T-helper 2 cell treated with Interferon-gamma antibody and Interleukin-4, amounts not matched to agents 100 ng/mL and 5 ng/mL, for 36 hours (primary cell): ENCODE measurements around the gene IER2. TPM values are rescaled to one million over a fixed set of nuclear protein-coding genes. Genes with fewer than 3 reads are reported as not detected.

ENCODE experiments used
- intact Hi-C: fragments of 100-400 bp; cut with micrococcal nuclease; formaldehyde crosslinking; loops from one replicate; pipeline ENCODE4 v1.15.1; 2023
- total RNA-seq: library from RNA; stranded (reverse); gene quantifications from 2 replicates; pipeline ENCODE4 v1.2.3, GENCODE V29; 2022

The IER2 gene, protein sequence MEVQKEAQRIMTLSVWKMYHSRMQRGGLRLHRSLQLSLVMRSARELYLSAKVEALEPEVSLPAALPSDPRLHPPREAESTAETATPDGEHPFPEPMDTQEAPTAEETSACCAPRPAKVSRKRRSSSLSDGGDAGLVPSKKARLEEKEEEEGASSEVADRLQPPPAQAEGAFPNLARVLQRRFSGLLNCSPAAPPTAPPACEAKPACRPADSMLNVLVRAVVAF
- total RNA-seq, result 179 and 188 TPM in 2 replicates

DNA sequence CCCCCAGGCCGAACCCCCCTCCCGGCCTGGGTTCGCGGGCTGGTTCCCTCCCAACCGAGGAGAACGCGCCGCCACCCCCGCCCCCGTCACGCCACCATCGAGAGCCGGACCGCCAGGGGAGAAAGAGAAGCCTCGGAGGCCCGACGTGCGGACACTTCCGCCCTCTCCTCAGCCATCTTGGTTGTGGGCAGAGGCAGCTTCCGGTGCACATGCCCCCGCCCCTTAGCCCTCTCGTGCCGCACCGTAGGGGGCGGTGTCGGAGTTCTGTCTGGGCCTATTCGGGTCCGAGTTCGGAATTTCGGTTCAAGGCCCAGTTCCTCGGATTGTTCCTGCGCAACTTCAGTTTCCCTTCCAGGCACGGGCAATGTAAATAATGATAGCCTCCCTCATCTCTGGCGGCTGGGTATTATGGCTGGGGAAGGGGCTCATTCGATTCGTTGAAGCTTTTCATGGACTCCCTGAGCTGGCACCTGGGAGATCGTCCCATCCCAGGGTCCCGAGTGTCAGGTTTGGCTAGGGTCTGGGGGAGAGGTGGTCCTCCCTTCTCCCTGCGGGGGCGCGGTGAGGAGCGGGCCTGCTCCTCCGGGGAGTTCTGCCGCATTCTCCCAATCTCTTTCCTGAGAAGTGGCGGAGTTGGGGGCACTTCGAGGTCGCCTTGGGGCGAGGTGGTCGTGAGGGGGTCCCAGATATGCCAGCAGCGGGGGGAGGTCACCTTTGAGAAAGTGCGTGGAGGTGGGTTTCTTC is at the start of gene IER2, which contains the start of gene STX10:
TSS of gene IER2 (plus strand) at position 225 of the 744 bp plus-strand sequence. CDS start 2,776 bp downstream, outside the sequence.
TSS of gene STX10 (minus strand) at position 189 of the 744 bp plus-strand sequence. CDS start 202 bp downstream, outside the sequence.
- intact Hi-C loops, result loop anchor here (1.0 to 5.0 kb wide), 8 partner anchors 18 to 930 kb away; partner anchors contain the start of genes CALR, JUNB and ZSWIM4

DNA sequence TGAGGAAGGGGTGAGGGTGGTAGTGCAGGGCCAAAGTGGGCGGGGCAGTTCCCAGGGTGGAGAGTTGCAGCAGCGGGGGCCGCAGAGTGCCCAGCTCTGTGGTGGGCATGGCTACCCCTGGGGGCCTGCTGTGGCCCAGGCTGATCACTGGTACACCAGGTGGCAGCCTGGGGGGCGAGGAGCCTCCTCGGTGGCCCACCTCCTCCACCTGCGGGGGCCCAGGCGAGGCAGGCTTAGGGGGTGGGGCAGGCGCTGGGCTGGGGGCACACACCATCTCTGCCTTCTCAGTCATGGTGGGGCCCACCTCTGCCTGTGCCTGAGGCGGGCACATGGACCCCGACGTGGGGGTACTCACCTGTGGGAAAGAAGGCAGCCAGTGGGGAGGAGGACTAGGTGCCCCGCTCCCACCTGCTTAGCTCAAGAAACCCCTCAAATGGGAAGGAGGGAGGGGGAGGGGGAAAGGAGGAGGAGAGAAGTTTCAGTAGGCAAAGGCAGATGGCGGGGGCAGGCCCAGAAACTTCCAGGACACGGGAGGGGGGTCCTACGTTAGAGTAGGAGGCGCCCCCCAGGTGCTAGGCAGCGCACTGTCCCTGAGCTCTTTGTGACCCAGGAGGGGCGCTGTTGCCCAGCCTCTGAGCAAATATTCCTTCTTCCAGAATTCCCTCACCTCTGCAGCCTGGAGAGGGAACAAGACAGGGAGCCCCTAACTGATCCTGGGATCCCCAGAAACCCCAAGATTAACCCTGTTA is 49.2 kb upstream of the IER2 start:
- intact Hi-C loops, result loop anchor here (2.0 kb wide), 1 partner anchor 16 kb away; the partner anchor contains the start of gene TRMT1

DNA sequence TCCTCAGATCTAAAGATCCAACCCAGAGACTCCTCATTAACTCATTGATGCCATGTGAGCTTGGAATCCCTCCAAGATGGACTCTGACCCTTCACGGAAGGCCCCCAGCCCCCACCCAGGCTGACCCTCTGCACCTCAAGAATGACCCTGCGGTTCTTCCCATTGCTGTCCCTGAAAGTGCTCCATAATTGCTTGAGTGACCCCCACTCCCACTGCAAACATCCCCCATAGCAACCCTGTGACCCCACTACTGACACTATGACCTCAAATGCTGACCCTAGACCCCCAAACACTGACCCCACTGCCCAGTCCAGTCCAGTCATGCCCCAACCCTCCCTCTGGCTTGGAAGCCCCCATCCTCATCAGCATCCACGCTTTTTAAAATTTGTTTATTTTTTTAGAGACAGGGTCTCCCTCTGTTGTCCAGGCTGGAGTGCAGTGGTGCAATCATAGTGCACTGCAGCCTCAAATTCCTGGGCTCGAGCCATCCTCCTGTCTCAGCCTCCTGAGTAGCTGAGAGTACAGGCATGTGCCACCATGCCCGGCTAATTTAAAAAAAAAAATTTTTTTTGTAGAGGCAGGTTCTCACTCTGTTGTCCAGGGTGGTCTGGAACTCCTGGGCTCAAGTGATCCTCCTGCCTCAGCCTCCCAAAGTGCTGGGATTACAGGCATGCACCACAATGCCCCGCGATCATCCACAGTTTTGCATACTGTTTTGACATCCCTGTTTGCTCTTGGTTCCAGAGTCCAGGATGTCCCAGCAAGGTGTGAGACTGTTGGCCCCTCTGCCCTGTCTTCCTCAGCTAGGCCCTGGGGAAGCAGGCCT is 48.4 kb upstream of the IER2 start:
- intact Hi-C loops, result loop anchor here (2.0 kb wide), 1 partner anchor 15 kb away; the partner anchor contains the start of gene TRMT1

DNA sequence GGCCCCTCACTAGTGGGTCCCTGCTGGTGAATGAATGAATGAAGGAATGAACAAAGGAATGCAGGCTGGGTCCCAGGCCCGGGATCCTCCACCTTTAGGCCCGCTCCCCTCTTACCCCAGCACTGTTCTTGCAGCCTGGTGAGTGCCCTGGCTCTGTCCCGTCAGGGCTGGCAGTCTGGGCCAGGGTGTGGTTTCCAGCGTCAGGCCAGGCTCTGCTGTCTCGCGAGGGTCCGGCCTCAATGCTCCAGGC is 47.9 kb upstream of the IER2 start:
- intact Hi-C loops, result no loop called here

DNA sequence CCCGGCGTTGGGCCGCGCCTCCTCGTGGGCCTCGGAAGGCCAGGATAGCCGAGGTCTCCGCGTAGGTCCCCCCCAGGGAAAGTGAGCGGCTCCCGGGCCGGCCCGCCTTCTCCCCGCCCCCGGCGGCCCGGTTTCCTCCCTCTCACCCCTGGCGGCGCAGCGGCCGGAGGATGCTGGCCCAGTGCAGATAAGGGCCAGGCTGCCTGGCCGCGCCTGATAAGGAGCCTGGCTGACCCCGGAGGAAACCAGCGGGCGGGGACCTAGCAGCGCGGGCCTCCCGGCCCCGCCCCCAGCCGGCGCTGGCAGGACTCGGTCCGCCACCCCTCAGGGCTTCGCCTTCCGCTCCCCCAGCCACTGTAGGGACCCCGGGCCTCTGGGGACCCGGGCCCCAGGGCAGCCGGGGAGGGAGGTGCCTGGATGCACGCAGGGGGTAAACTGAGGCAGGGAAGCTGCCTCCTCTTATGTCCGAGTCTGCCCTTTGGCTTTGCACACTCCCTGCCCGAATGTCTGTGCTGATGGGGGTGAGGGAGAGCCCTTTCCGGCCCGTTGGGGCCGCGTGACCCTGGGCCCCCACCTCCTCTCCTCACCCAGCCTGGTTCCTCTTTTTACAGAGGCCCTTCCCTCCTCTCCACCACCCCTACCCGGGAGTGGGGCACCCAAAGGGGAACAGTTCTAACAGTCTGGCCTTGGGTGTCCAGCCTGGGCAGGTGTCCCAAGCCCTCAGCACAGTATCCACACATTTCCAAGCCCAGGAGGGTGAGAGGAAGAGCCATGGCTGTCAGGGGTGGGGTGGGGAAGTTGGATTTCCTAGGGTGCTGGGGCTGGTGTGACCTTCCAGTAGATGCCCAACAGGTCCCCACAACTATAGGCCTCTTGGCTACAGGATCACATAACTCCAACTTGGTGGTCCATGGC is 47.3 kb upstream of the IER2 start, which contains the start of gene LYL1:
TSS of gene LYL1 (minus strand) at position 193 of the 915 bp plus-strand sequence. CDS start 1,687 bp downstream, outside the sequence.
- intact Hi-C loops, result no loop called here

DNA sequence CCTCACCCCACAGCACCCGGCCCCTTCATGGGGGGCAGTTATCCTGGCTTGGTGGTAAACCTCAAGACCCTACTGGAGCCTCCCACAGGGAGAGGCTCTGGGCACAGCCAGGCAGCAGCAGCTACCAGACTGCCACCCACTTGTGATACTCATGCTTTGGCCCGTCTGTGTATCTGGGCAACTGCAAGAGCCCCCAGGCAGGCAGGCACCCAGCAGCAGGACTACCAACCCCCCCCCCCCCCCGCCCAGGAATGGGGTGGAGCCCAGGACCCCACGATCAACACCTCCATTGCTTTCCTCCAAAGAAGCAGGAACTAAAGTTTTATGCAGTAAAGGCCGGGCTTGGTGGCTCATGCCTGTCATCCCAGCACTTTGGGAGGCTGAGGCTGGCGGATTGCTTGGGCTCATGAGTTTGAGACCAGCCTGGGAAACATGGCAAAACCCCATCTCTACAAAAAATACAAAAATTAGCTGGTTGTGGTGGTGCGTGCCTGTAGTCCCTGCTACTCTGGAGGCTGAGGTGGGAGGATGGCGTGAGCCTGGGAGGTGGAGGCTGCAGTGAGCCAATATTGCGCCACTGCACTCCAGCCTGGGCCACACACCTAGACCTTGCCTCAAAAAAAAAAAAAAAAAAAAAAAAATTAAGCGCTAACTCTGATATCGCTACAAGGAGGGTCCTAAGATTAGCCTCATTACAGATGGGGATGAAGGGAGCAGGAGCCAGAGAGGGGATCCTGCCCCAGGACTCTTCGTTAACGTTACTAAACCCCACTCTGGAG is 46.4 kb upstream of the IER2 start:
- intact Hi-C loops, result no loop called here

DNA sequence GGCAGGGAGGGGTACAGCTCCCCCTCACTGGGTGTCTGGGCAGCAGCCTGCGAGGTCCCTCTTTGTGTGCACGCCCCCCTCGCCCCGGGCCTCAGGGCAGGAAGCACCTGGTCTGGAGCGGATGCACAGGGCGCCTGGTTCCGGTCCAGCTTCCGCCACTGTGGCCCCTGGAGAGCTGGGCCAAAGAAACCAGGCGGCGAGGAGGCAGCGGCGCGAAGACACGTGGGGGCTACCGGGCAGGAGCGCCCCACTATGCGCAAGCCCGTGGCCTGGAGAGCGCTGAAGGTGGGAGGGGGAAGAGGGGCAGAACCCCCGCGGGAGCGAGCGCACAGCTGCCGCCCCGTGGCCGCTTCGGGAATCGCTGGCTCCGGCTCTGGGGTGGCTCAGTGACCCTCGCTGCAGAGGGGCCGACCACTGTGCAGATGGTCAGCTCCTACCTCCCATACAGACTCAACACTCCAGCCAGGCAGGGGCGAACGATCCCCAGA is 45.8 kb upstream of the IER2 start:
- intact Hi-C loops, result no loop called here

DNA sequence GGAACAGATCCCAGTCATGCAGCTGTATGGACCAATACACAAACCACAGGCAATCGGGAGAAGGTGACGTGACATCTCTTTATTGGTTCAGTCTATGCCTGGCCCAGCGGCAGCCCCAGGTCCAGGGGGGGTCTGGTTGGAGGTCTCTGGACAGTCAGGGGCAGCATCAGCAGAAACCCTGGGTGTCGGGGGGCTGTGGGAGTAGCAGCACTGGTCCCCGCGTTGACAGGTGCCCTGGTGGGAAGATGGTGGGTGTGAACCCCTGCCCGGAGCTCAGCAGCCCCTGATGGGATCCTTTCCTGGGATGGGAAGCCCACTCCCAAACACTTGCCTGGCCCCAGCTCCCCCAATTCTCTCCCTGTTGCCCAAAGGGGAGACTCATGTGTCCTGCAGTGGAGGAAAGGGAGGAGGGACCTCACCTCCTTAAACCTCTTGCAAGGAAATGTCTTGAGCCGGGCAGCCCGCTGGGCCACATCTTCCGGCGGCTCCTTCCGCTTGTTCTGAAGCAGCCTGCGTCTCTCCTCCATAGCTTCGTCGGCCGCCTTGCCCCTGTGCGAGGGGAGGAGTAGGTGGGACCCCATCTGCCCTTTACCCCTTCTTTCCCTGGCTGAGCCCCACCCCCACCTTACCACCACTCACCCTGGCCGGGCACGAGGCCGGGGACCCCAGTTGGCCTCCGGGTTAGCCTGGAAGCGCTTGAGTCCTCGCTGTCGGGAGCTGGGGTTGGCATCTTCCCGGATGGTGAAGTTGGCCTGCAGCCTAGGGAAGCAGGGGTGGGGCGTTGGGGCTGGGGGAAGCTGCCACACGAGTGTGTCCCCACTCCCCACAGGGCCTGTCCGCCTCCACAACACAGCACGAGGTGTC is 45.1 kb upstream of the IER2 start:
- intact Hi-C loops, result no loop called here

DNA sequence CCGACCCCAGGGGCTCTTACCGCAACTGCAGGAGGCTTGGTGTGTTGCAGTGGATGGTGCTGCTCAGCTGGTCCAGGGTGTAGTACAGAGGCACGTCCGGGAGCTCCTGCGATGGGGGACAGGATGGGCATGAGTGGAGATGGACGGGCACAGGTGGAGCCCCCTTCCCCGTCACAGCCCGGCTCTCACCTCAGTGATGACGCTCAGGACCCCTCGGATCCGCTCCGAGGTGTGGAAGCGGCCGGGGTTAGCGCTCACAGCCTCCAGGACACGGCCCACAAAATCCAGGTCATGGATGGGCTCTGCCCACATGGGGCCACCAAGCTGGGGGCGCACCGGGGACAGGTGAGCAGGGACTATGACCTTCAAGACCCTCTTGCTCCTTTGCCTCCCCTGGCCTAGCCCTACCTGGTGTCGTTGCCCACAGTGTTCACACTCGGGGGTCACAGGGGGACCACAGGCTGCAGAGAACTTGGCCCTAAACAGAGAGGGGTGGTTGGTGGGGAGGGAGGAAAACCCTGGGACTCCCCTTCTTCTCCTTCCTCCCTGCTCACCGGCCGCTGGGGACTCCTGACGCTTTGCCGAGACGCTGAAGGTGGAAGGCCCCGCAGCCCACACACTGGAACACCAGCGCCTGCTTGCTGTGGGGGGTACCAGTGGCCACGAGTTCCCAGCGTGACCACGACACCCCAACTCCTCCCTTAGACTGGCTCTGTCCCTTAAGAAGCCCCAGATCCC is 40.7 kb upstream of the IER2 start:
- intact Hi-C loops, result no loop called here

DNA sequence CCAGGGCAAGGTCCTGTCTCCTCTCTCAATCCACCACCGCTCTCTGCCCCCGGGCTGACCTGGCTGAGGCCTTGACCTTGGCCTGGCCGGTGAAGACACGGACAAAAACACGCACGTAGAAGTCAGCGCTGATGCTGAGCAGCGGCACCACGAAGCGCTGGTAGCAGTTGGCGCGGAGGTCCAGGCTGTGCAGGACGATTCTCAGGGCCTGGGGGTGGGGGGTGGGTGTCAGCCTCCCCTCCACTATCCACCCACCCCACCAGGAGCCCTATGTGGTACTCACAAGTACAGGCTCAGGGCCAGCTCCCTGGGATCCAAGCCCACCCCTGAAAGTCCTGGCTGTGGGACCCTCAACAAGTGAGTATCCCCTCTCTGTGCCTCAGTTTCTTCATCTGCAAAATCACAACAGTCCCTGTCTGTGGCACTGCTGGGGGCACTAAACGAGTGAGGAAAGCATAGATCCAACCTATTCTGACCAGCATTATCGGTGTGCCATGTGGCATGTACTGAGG is 40.1 kb upstream of the IER2 start:
- intact Hi-C loops, result no loop called here

DNA sequence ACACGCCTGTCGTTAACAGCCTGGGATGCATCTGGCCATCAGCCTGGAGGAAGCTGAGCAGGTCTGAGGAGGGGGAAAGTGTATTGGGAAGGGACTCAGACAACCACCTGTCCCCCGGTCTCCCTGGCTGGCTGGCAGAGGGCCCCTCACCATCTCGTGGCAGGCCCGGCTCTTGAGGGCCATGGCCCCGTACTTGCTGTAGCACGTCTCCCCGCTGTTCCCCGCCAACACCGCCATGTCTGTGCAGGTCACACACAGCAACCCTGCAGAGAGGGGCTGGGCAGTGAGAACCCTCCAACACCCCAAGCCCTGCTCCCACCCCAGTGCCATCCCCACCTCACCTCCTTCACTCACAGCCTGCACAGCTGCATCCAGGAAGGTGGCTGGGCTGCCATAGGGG is 37.7 kb upstream of the IER2 start:
- intact Hi-C loops, result no loop called here

DNA sequence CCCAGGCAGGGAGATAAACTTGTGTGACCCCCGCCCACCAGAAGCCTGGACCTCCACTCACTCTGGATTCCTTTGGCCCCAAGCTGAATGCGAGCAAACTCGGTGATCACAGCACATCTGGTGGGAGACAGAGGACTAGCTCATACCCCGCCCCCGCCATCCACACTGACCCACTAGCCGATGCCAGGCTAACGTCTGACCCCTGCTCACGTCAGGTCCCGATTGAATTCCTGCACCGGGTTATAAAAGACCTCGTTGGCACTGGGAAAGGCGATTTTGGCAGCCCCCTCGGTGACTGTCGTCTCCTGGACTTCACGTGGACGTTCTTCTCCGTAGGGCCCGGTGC is 34.3 kb upstream of the IER2 start:
- intact Hi-C loops, result loop anchor here (2.0 kb wide), 1 partner anchor 15 kb away; no protein-coding TSS in a partner anchor

DNA sequence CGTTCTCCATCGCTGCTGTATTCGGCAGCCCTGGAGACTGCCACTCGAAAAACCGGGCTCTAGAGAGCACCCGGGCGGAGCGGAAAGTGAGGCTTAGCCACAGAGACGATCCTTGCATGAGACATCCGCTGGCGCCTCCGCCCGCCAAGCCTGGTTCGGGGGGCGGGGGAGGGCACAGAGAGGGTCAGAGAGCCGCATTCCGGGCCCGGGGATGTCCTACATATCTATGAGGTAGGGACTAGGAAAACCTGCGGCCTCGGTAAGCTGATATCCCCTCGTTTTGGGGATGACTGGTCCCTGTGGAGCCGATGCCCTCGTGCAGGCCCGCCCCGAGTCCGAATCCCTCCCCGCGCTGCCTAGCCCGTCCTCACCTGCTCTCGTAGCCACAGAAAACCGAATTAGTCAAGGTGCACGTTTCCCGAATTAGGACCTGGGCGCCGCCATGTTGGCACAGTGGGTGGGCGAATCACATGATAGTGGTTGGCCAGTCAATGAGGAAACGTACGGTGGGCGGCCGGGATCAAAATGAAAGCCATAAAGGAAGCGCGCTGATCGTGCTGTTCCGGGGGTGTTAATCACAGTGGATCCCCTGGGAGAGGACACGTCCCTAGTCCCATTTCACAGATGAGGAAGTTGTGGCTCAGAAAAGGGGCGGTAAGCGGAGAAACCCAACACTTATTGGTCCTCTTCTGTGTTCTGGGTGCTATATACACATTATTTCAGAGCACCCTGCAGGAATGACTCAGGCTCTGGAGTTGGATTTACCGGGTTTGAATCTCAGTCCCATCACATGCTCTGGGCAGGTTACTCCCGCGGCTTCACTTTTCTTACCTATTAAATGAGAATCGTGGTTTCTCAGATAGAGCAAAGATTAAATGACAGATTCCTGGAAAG is 33.7 kb upstream of the IER2 start, which contains the start of gene TRMT1:
TSS of gene TRMT1 (minus strand) at position 459 of the 894 bp plus-strand sequence. CDS start at position 118, 341 bp downstream.
- intact Hi-C loops, result loop anchor here (2.0 kb wide), 1 partner anchor 16 kb away; no protein-coding TSS in a partner anchor

DNA sequence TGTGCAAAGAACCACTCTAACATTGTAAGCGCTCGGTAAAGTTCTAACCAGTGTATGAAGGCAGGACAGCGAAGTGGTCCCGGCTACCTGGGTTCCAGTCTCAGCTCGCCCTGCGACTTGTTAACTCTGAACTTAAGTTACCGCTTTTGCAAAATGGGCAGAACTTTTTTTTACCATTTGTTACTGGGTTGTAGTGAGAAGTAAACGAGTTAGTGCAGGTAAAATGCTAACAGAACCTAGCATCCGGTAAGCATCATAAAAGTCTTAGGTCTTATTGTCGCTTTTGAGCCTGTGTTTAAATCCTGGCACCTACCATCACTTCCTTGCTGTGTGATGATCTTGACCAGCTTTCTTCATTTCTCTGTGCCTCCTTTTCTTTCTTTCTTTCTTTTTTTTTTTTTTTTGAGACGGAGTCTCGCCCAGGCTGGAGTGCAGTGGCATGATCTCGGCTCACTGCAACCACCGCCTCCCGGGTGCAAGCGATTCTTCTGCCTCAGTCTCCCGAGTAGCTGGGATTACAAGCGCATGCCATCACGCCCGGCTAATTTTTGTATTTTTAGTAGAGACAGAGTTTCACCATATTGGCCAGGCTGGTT is 32.9 kb upstream of the IER2 start:
- intact Hi-C loops, result loop anchor here (2.0 kb wide), 1 partner anchor 16 kb away; no protein-coding TSS in a partner anchor

DNA sequence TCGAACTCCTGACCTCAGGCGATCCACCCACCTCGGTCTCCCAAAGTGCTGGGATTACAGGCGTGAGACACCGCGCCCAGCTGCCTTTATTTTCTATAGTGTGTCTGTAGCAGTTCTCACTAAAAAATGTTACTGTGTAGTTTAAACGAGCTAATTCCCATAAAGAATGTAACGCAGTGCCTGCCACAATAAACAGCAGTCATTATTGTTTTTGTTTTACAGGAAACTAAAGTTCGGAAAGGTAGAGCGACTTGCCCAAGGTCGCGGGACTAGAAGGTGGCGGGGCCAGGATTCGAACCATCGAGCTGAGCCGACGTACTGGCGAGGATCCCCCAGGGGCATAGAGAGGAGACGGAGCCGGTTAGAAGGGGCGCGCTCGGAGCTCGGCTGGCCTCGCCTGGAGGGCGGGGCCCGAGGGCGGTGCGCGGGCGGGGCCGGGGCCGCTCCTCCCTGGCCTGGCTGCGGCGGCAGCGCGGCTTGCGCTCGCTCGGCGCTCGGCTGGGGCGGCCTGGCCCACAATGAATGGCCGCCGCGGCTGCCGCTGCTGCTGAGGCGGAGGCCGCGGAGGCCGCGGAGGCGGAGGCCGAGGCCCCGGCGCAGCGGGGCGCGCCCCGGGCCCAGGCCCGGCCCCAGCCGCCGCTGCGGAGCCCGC is 32.3 kb upstream of the IER2 start, which contains the start of gene NACC1:
TSS of gene NACC1 (plus strand) at position 493 of the 652 bp plus-strand sequence. CDS start 16,944 bp downstream, outside the sequence.
- intact Hi-C loops, result loop anchor here (1.0 to 2.0 kb wide), 3 partner anchors 14 to 34 kb away; no protein-coding TSS in a partner anchor
